Lower leg skin (tissue), 3 donors: Measurements from ENCODE around the gene LRRC37A.
"Not testable (repeated sequence)": the region's sequence is repeated elsewhere in the genome, so short reads cannot be mapped to it uniquely, and the experiment has no call there.

Experiments used
- POLR2A ChIP-seq, 2 donors: fragments of 450-650 bp; IDR thresholded peaks; one replicate each; pipeline ENCODE4 v1.6.1; 2016 to 2017; ENCODE audit warnings: antibody characterized with exemption in 2 of 2, mild to moderate bottlenecking in 1 of 2, moderate library complexity in 1 of 2
- TF ChIP-seq, protein P1 (sequence below), 3 donors: fragments of 450-650 bp; IDR thresholded peaks; one replicate each; pipeline ENCODE4 v1.5.1; 2016; ENCODE audit warnings: antibody characterized with exemption in 3 of 3, mild to moderate bottlenecking in 3 of 3, moderate library complexity in 2 of 3

DNA sequence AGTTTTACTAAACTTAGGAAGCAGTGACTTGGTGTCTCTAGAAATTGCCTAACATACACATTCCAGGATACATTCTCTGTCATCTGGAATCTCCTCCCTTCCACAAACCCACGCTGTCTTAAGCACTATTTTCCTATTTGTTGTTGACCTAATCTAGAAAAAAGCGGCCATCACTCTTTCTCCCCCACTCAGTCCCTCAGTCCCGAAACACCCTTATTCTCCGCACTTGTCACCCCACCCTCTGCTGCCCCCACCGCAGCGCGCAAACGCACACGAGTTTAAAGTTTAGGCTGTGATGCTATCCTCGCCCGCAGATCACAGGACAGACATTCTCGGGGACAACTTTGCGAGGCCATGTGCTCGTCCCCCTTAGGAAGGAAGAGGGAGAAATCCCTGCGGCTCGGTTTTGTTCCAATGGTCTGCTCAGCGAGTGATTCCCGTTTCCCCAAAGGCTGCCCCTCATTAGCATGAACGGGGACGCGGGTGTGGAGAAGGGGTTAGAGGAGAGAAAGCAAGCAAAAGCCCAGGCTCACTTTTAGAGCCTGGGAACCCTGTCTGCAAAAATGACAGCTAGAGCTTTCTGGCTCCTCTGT is 28.8 kb upstream of the LRRC37A start:
- TF ChIP-seq, protein P1, sequence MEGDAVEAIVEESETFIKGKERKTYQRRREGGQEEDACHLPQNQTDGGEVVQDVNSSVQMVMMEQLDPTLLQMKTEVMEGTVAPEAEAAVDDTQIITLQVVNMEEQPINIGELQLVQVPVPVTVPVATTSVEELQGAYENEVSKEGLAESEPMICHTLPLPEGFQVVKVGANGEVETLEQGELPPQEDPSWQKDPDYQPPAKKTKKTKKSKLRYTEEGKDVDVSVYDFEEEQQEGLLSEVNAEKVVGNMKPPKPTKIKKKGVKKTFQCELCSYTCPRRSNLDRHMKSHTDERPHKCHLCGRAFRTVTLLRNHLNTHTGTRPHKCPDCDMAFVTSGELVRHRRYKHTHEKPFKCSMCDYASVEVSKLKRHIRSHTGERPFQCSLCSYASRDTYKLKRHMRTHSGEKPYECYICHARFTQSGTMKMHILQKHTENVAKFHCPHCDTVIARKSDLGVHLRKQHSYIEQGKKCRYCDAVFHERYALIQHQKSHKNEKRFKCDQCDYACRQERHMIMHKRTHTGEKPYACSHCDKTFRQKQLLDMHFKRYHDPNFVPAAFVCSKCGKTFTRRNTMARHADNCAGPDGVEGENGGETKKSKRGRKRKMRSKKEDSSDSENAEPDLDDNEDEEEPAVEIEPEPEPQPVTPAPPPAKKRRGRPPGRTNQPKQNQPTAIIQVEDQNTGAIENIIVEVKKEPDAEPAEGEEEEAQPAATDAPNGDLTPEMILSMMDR (IDR thresholded peaks at IDR 0.05): not testable (repeated sequence)
- not testable (repeated sequence) for TF ChIP-seq POLR2A (IDR thresholded peaks at IDR 0.05)
